GM12878 (cell line): ENCODE data around the gene ALS2. TPM values are rescaled to one million over a fixed set of nuclear protein-coding genes. Genes with fewer than 3 reads are reported as not detected.

Source experiments
- ATAC-seq: fragments of 200-7000 bp; cut with Tn5 transposase; 3 replicates; pipeline ENCODE4 v1.9.1; 2020; ENCODE audit warnings: mild to moderate bottlenecking, moderate library complexity
- BruUV-seq: library from RNA; stranded (reverse); fragments of 400-500 nt; replicated peaks from 2 replicates; lab custom pipeline; 2021; lab: Mats Ljungman, UMichigan
- CTCF ChIA-PET: fragments of 300-600 bp; sonication (Branson Sonifier 250); formaldehyde crosslinking; extraction: SDS; loops from one replicate; lab custom pipeline; 2021; ENCODE audit warnings: inconsistent platforms; lab: Yijun Ruan, JAX
- POLR2A ChIA-PET: fragments of 350-600 bp; formaldehyde crosslinking; extraction: SDS; loops from one replicate; lab custom pipeline; 2021; ENCODE audit warnings: inconsistent platforms; lab: Charles Lee
- RAD21 ChIA-PET: fragments of 300-600 bp; sonication (Branson Sonifier 250); formaldehyde crosslinking; loops from one replicate; lab custom pipeline; 2023; ENCODE audit warnings: antibody characterized with exemption; ENCODE audit not compliant: unreplicated experiment; lab: Charles Lee
- SMC1A ChIA-PET: fragments of 300-600 bp; sonication (Branson Sonifier 250); formaldehyde crosslinking; loops from one replicate; lab custom pipeline; 2023; ENCODE audit not compliant: unreplicated experiment, uncharacterized antibody; lab: Charles Lee
- DNase-seq: peaks from one replicate; pipeline ENCODE4 v3.0.0-alpha.2; 2011; ENCODE audit warnings: low read depth, low spot score
- FAIRE-seq: peaks from 3 replicates; lab custom pipeline; 2011; peaks lifted over from hg19 to GRCh38; lab: Jason Lieb, UNC
- H2AFZ ChIP-seq: 2 replicates; pipeline ENCODE4 v1.6.0; 2011; ENCODE audit warnings: low read depth, low read length, control low read depth; ENCODE audit not compliant: control insufficient read depth
- H3K27ac ChIP-seq: 2 replicates; pipeline ENCODE4 v1.5.1; 2011; ENCODE audit warnings: control low read depth; ENCODE audit not compliant: control insufficient read depth, insufficient read depth
- H3K27me3 ChIP-seq, 2 experiments: replicated peaks in 1 of 2; 2 replicates each; pipeline versions ENCODE4 v1.6.0 to v1.6.1; 2011; ENCODE audit warnings: low read length in 1 of 2; ENCODE audit not compliant: control insufficient read depth in 2 of 2, insufficient read depth in 2 of 2
- H3K36me3 ChIP-seq, 2 experiments: 2 replicates each; pipeline ENCODE4 v1.5.1; 2011; ENCODE audit warnings: low read length in 1 of 2; ENCODE audit not compliant: control insufficient read depth in 2 of 2, insufficient read depth in 2 of 2
- H3K4me1 ChIP-seq: 2 replicates; pipeline ENCODE4 v1.6.1; 2011; ENCODE audit warnings: mild to moderate bottlenecking, low read length, moderate library complexity, mixed read lengths; ENCODE audit not compliant: control insufficient read depth, insufficient read depth
- H3K4me2 ChIP-seq: 2 replicates; pipeline ENCODE4 v1.6.0; 2011; ENCODE audit warnings: control low read depth; ENCODE audit not compliant: control insufficient read depth, insufficient read depth
- H3K4me3 ChIP-seq: fragments of 200-600 bp; sonication (generic); 2 replicates; pipeline ENCODE4 v1.5.1; 2016
- H3K79me2 ChIP-seq: 2 replicates; pipeline ENCODE4 v1.6.0; 2011; ENCODE audit warnings: low read length; ENCODE audit not compliant: control insufficient read depth, insufficient read depth
- H3K9ac ChIP-seq: 2 replicates; pipeline ENCODE4 v1.8.0; 2011; ENCODE audit warnings: low read length, control low read depth, mixed read lengths; ENCODE audit not compliant: control insufficient read depth, insufficient read depth
- H3K9me3 ChIP-seq: replicated peaks from 3 replicates; pipeline ENCODE4 v1.5.1; 2011; ENCODE audit warnings: mild to moderate bottlenecking, low read length; ENCODE audit not compliant: control insufficient read depth, insufficient read depth
- H4K20me1 ChIP-seq: 2 replicates; pipeline ENCODE4 v1.6.0; 2011; ENCODE audit not compliant: control insufficient read depth, insufficient read depth
- BRCA1 ChIP-seq: IDR thresholded peaks from 2 replicates; pipeline ENCODE4 v1.6.1; 2011; ENCODE audit warnings: low read depth, low read length, improper control_type of control experiment
- EZH2 ChIP-seq: IDR thresholded peaks from 2 replicates; pipeline ENCODE4 v1.6.1; 2012; ENCODE audit warnings: low read depth, mild to moderate bottlenecking, control low read depth, inconsistent platforms, low read length, borderline replicate concordance; ENCODE audit not compliant: control insufficient read depth
- JUND ChIP-seq: IDR thresholded peaks from 2 replicates; pipeline ENCODE4 v1.6.1; 2012; ENCODE audit warnings: low read depth, mild to moderate bottlenecking, low read length, improper control_type of control experiment, moderate library complexity
- MTA2 ChIP-seq: fragments of 450-650 bp; IDR thresholded peaks from 2 replicates; pipeline ENCODE4 v1.6.1; 2016; ENCODE audit warnings: low read depth, mild to moderate bottlenecking, moderate library complexity
- NBN ChIP-seq: fragments of 450-650 bp; IDR thresholded peaks from 2 replicates; pipeline ENCODE4 v1.6.1; 2016
- RELA ChIP-seq: fragments of 450-650 bp; IDR thresholded peaks from 2 replicates; pipeline ENCODE4 v1.8.0; 2014; ENCODE audit warnings: borderline replicate concordance; ENCODE audit not compliant: partially characterized antibody
- SPI1 ChIP-seq: IDR thresholded peaks from 2 replicates; pipeline ENCODE4 v1.6.1; 2011; ENCODE audit warnings: low read depth, mild to moderate bottlenecking, low read length, moderate library complexity, borderline replicate concordance; ENCODE audit not compliant: insufficient read depth
- SREBF1 ChIP-seq: IDR thresholded peaks from 2 replicates; pipeline ENCODE4 v1.6.1; 2012; ENCODE audit warnings: mild to moderate bottlenecking, low read length
- TARDBP ChIP-seq: IDR thresholded peaks from 2 replicates; pipeline ENCODE4 v1.6.1; 2016; ENCODE audit warnings: borderline replicate concordance
- YBX1 ChIP-seq: fragments of 450-650 bp; IDR thresholded peaks from 2 replicates; pipeline ENCODE4 v1.6.1; 2016; ENCODE audit warnings: antibody characterized with exemption
- WGBS: methylation state at CpG from one replicate; pipeline ENCODE4 v1.1.6; 2016; ENCODE audit warnings: low lambda C conversion rate; ENCODE audit not compliant: insufficient replicate concordance, insufficient coverage; ENCODE audit errors: missing lambda C conversion rate; 5-methylcytosine and 5-hydroxymethylcytosine counted together
- in situ Hi-C: fragments of 300-500 bp; cut with MboI; formaldehyde crosslinking; loops from 9 replicates; pipeline ENCODE4 v1.14.3; 2018; ENCODE audit warnings: mixed read lengths
- intact Hi-C: fragments of 100-400 bp; cut with micrococcal nuclease; formaldehyde crosslinking; loops from one replicate; pipeline ENCODE4 v1.14.2; 2022; ENCODE audit not compliant: unreplicated experiment
- polyA plus RNA-seq, 11 experiments: library from polyadenylated mRNA; depleted of rRNA in 4 of 11; unstranded in 6 of 11; stranded (reverse) in 5 of 11; fragments of >200 nt; fragmentation: Nextera tagmentation in 4 of 11; fragmentation: Illumina TruSeq in 1 of 11; extraction: Ambion mirVana in 4 of 11; extraction: Trizol in 1 of 11; gene quantifications; 1 replicate in 1 of 11; 2 replicates in 10 of 11; pipeline versions ENCODE4 v1.2.1 to v1.2.3, GENCODE V29; 2011 to 2016; ENCODE audit warnings: inconsistent platforms in 2 of 11, missing spikeins in 2 of 11, low read depth in 1 of 11
- total RNA-seq, 4 experiments: library from RNA; depleted of rRNA in 3 of 4; stranded (reverse); fragments of >200 nt in 3 of 4; fragmentation: Illumina TruSeq in 1 of 4; extraction: Trizol in 1 of 4; gene quantifications; 2 replicates each; pipeline versions ENCODE4 v1.2.1 to v1.2.3, GENCODE V29; 2013 to 2021
- TF ChIP-seq, protein P1 (sequence below): fragments of 450-650 bp; IDR thresholded peaks from 2 replicates; pipeline ENCODE4 v1.6.1; 2014; ENCODE audit warnings: mild to moderate bottlenecking
- TF ChIP-seq, protein P2 (sequence below): fragments of 450-650 bp; IDR thresholded peaks from 2 replicates; pipeline ENCODE4 v1.6.1; 2017; ENCODE audit warnings: borderline replicate concordance
- TF ChIP-seq, protein P3 (sequence below): IDR thresholded peaks from 2 replicates; pipeline ENCODE4 v1.6.1; 2012; ENCODE audit warnings: mild to moderate bottlenecking, low read depth, low read length
- TF ChIP-seq, protein P4 (sequence below): IDR thresholded peaks from 2 replicates; pipeline ENCODE4 v1.6.1; 2012; ENCODE audit warnings: improper control_type of control experiment, low read depth, low read length; ENCODE audit not compliant: insufficient replicate concordance

Gene ALS2
- total and polyA plus RNA-seq, 10 of the 15 experiments (the other 5 are each of a cell fraction or from before 2014, with no cell fraction given): 2.4 to 10.4 (median 7.7) TPM

DNA sequence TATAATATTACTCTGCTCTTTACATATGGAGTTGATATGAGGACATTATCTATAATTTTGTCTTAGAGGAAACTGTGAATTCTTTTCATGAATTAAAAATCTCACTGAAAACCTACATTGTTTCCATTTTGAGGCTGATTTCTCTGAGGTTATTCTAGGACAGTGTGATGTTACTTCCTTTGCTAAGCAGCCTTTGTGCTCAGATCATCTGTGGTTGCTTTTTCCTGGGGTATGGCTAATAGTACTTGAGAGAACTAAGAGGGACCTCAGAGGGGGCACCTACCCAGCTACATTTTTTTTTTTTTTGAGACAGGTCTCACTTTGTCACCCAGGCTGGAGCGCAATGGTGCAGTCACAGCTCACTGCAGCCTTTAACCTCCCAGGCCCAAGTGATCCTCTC is 73.6 kb downstream of the ALS2 start:
- 100% methylated on average over 1 of the region's 1 CpG for WGBS
- Histone ChIP-seq H3K9me3 (no peaks in the 10 kb centered on the region), H3K36me3 (no peaks in the 10 kb centered on the region), H3K4me3 (no peak overlapping the region), H3K27me3 (no peaks in the 10 kb centered on the region), H4K20me1 (no peaks in the 10 kb centered on the region), H3K4me1 (no peaks in the 10 kb centered on the region), H3K79me2 (no peaks in the 10 kb centered on the region), H3K4me2 (no peak overlapping the region), H3K9ac (no peak overlapping the region), H2AFZ (no peak overlapping the region), H3K27ac (no peak overlapping the region)
- DNase-seq: no peak
- POLR2A ChIA-PET: no interaction called here
- no TSS peak for BruUV-seq
- intact Hi-C loops: no loop called here
- CTCF ChIA-PET: interaction anchor here (1.5 kb wide), 1 partner anchor 42 kb away, joined by 4 read pairs; no protein-coding TSS in a partner anchor
- RAD21 ChIA-PET: no interaction called here
- in situ Hi-C loops: no loop called here
- ATAC-seq: no peak
- SMC1A ChIA-PET: no interaction called here
- FAIRE-seq: no peak
- no peak for TF ChIP-seq BRCA1
- TF ChIP-seq, protein P1, sequence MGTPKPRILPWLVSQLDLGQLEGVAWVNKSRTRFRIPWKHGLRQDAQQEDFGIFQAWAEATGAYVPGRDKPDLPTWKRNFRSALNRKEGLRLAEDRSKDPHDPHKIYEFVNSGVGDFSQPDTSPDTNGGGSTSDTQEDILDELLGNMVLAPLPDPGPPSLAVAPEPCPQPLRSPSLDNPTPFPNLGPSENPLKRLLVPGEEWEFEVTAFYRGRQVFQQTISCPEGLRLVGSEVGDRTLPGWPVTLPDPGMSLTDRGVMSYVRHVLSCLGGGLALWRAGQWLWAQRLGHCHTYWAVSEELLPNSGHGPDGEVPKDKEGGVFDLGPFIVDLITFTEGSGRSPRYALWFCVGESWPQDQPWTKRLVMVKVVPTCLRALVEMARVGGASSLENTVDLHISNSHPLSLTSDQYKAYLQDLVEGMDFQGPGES: no peak
- TF ChIP-seq EZH2: no peak
- no peak for TF ChIP-seq MTA2
- no peak for TF ChIP-seq JUND
- TF ChIP-seq RELA: no peak
- TF ChIP-seq YBX1: no peak
- TF ChIP-seq, protein P2, sequence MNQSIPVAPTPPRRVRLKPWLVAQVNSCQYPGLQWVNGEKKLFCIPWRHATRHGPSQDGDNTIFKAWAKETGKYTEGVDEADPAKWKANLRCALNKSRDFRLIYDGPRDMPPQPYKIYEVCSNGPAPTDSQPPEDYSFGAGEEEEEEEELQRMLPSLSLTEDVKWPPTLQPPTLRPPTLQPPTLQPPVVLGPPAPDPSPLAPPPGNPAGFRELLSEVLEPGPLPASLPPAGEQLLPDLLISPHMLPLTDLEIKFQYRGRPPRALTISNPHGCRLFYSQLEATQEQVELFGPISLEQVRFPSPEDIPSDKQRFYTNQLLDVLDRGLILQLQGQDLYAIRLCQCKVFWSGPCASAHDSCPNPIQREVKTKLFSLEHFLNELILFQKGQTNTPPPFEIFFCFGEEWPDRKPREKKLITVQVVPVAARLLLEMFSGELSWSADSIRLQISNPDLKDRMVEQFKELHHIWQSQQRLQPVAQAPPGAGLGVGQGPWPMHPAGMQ: no peak
- no peak for TF ChIP-seq SPI1
- TF ChIP-seq, protein P3, sequence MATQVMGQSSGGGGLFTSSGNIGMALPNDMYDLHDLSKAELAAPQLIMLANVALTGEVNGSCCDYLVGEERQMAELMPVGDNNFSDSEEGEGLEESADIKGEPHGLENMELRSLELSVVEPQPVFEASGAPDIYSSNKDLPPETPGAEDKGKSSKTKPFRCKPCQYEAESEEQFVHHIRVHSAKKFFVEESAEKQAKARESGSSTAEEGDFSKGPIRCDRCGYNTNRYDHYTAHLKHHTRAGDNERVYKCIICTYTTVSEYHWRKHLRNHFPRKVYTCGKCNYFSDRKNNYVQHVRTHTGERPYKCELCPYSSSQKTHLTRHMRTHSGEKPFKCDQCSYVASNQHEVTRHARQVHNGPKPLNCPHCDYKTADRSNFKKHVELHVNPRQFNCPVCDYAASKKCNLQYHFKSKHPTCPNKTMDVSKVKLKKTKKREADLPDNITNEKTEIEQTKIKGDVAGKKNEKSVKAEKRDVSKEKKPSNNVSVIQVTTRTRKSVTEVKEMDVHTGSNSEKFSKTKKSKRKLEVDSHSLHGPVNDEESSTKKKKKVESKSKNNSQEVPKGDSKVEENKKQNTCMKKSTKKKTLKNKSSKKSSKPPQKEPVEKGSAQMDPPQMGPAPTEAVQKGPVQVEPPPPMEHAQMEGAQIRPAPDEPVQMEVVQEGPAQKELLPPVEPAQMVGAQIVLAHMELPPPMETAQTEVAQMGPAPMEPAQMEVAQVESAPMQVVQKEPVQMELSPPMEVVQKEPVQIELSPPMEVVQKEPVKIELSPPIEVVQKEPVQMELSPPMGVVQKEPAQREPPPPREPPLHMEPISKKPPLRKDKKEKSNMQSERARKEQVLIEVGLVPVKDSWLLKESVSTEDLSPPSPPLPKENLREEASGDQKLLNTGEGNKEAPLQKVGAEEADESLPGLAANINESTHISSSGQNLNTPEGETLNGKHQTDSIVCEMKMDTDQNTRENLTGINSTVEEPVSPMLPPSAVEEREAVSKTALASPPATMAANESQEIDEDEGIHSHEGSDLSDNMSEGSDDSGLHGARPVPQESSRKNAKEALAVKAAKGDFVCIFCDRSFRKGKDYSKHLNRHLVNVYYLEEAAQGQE: no peak
- TF ChIP-seq, protein P4, sequence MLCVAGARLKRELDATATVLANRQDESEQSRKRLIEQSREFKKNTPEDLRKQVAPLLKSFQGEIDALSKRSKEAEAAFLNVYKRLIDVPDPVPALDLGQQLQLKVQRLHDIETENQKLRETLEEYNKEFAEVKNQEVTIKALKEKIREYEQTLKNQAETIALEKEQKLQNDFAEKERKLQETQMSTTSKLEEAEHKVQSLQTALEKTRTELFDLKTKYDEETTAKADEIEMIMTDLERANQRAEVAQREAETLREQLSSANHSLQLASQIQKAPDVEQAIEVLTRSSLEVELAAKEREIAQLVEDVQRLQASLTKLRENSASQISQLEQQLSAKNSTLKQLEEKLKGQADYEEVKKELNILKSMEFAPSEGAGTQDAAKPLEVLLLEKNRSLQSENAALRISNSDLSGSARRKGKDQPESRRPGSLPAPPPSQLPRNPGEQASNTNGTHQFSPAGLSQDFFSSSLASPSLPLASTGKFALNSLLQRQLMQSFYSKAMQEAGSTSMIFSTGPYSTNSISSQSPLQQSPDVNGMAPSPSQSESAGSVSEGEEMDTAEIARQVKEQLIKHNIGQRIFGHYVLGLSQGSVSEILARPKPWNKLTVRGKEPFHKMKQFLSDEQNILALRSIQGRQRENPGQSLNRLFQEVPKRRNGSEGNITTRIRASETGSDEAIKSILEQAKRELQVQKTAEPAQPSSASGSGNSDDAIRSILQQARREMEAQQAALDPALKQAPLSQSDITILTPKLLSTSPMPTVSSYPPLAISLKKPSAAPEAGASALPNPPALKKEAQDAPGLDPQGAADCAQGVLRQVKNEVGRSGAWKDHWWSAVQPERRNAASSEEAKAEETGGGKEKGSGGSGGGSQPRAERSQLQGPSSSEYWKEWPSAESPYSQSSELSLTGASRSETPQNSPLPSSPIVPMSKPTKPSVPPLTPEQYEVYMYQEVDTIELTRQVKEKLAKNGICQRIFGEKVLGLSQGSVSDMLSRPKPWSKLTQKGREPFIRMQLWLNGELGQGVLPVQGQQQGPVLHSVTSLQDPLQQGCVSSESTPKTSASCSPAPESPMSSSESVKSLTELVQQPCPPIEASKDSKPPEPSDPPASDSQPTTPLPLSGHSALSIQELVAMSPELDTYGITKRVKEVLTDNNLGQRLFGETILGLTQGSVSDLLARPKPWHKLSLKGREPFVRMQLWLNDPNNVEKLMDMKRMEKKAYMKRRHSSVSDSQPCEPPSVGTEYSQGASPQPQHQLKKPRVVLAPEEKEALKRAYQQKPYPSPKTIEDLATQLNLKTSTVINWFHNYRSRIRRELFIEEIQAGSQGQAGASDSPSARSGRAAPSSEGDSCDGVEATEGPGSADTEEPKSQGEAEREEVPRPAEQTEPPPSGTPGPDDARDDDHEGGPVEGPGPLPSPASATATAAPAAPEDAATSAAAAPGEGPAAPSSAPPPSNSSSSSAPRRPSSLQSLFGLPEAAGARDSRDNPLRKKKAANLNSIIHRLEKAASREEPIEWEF: no peak
- no peak for TF ChIP-seq NBN
- no peak for TF ChIP-seq SREBF1
- no peak for TF ChIP-seq TARDBP
